KOPT-K1 (cell line): ENCODE data around the gene PYGB.

Experiments used
- H3K27ac ChIP-seq: fragments of 200-600 bp; sonication (generic); 2 replicates; pipeline ENCODE4 v1.5.1; 2016; ENCODE audit warnings: antibody characterized with exemption, mild to moderate bottlenecking, low read depth, low read length; ENCODE audit not compliant: poor library complexity, severe bottlenecking
- H3K36me3 ChIP-seq: fragments of 200-600 bp; sonication (generic); 2 replicates; pipeline ENCODE4 v1.5.1; 2017; ENCODE audit warnings: antibody characterized with exemption, mild to moderate bottlenecking, low read length, moderate library complexity; ENCODE audit not compliant: insufficient read depth
- H3K9me3 ChIP-seq: fragments of 200-600 bp; sonication (generic); 2 replicates; pipeline ENCODE4 v1.5.1; 2017; ENCODE audit warnings: antibody characterized with exemption, low read length, mild to moderate bottlenecking; ENCODE audit not compliant: insufficient read depth, poor library complexity, severe bottlenecking

PYGB gene

GRCh38 chr20:25211273-25211672 is 36.6 kb upstream of the PYGB start:
- Histone ChIP-seq H3K36me3 (peaks cover 76% of the 10 kb centered on the region), H3K9me3 (no peaks in the 10 kb centered on the region), H3K27ac (no peak overlapping the region)

GRCh38 chr20:25212242-25212641 is 35.6 kb upstream of the PYGB start:
- Histone ChIP-seq H3K36me3 (peaks cover 79% of the 10 kb centered on the region), H3K27ac (no peak overlapping the region), H3K9me3 (no peaks in the 10 kb centered on the region)

DNA sequence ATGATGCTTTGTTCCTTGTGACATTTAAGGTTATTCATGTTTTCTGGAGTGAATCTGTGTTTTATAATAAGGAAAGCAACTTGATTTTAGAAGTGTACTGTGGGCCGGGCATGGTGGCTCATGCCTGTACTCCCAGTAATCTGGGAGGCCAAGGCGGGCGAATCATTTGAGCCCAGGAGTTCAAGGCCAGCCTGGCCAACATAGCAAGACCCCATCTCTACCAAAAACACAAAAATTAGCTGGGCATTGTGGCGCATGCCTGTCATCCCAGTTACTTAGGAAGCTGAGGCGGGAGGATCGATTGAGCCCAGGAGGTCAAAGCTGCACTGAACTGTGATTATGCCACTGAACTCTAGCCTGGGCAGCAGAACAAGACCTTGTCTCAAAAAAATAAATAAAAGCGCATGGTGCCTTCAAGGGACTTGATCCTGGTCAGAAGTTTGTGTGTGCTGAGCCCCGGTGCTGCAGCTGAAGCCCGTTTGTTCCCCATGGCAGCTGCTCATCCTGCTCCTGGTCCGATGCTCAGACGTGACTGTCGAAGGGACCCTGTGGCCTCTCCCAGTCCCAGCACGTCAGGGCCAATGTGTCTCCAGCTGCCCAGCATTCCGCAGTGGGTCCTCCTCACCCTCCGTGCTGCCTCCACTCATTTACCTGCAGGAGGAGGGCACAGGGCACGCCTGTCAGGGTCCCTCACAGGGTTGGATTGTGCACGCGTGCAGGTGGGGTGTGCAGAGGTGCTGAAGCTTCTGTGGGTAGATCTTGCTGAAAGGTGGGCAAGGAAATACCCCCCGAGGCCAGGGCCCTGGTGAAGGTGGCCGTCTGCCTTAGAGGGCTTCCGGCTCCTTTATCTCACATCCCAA is 34.1 kb upstream of the PYGB start:
- H3K27ac ChIP-seq = no peak overlapping the region
- H3K36me3 ChIP-seq = peaks cover 91% of the 10 kb centered on the region
- H3K9me3 ChIP-seq = no peaks in the 10 kb centered on the region

GRCh38 chr20:25214426-25214790 is 33.5 kb upstream of the PYGB start:
- Histone ChIP-seq H3K36me3 (peaks cover 97% of the 10 kb centered on the region), H3K9me3 (no peaks in the 10 kb centered on the region), H3K27ac (no peak overlapping the region)

DNA sequence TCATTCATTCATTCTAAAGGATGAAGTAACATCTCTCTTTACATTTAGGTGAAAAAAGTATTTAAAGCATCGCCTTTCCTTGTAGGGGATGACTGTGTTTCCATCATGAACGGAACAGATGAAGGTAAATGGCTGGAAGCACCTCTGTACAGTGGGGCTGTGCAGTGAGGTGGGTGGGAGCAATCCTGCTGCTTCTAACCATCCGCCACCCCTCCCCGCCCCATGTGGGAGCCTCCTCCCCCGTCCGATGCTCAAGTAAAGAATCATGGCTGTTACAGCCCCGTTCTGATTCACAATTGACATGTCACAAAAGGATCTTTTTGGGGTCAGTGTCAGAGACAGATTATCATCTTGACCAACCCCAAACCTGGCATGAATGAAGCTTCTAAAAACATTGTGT is 33.1 kb upstream of the PYGB start:
- peaks cover 97% of the 10 kb centered on the region for H3K36me3 ChIP-seq
- no peaks in the 10 kb centered on the region for H3K9me3 ChIP-seq
- H3K27ac ChIP-seq = no peak overlapping the region

GRCh38 chr20:25215521-25215920 is 32.4 kb upstream of the PYGB start:
- Histone ChIP-seq H3K9me3 (no peaks in the 10 kb centered on the region), H3K27ac (no peak overlapping the region), H3K36me3 (peaks cover 98% of the 10 kb centered on the region)

GRCh38 chr20:25216199-25216945 is 31.5 kb upstream of the PYGB start:
- Histone ChIP-seq H3K36me3 (peaks cover 98% of the 10 kb centered on the region), H3K9me3 (no peaks in the 10 kb centered on the region), H3K27ac (no peak overlapping the region)

- no peaks in the 10 kb centered on the region for H3K9me3 ChIP-seq
- no peak overlapping the region for H3K27ac ChIP-seq
- H3K36me3 ChIP-seq = peaks cover 98% of the 10 kb centered on the region
These were observed 30.4 kb upstream of the PYGB start for GRCh38 chr20:25217161-25218108.

- peaks cover 93% of the 10 kb centered on the region for H3K36me3 ChIP-seq
- H3K9me3 ChIP-seq = no peaks in the 10 kb centered on the region
- H3K27ac ChIP-seq = no peak overlapping the region
These were observed 29.8 kb upstream of the PYGB start for GRCh38 chr20:25218109-25218486.

- Histone ChIP-seq H3K9me3 (no peaks in the 10 kb centered on the region), H3K27ac (no peak overlapping the region), H3K36me3 (peaks cover 89% of the 10 kb centered on the region)
These were observed 29.4 kb upstream of the PYGB start for GRCh38 chr20:25218492-25218891.

DNA sequence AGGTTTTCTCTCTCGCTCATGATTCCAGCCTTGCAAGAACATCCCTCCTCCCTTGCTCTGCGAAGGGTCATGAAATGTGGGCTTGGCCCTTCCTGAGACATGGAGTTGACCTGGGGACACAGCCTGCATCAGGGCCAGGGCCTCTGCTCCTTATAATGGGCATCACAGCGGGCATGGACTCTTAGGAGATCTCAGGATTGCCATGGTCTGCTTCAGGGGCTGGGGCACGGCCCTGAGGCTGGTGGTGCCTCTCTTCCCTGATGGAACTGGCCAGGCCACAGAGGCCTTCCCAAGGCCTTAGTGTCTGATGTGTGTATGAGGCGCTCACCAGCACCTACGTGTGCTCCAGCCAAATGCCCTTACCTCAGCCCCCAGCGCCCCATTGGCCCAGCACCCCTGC is 28.5 kb upstream of the PYGB start:
- Histone ChIP-seq H3K36me3 (peaks cover 84% of the 10 kb centered on the region), H3K9me3 (no peaks in the 10 kb centered on the region), H3K27ac (no peak overlapping the region)

DNA sequence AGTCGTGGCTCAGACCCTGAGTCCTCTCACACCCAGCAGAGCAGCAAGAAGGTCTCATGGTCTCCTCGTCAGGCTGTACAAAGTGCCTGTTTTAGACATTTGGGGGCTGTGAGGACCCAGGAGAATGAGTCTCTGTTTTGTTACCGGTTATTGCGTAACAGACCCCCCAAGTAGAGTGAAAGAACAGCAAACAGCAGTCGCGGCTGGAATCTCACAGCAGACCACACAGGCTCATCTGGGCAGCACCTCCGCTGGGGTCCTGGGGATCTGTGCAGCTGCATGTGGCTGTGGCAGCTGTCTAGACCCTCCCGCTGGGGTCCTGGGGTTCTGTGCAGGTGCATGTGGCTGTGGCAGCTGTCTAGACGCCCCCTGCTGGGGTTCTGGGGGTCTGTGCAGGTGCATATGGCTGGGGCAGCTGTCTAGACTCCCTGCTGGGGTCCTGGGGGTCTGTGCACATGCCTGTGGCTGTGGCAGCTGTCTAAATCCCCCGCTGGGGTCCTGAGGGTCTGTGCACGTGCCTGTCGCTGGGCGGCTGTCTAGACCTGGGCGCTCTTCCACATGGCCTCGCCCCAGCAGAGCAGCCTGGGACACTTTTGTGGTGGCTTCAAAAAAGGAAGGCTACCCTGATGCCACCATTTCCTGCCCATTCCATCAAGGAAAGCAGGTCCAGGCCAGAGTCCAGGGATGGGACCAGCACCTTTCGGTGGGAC is 27.7 kb upstream of the PYGB start:
- Histone ChIP-seq H3K9me3 (no peaks in the 10 kb centered on the region), H3K27ac (no peak overlapping the region), H3K36me3 (peaks cover 78% of the 10 kb centered on the region)

DNA sequence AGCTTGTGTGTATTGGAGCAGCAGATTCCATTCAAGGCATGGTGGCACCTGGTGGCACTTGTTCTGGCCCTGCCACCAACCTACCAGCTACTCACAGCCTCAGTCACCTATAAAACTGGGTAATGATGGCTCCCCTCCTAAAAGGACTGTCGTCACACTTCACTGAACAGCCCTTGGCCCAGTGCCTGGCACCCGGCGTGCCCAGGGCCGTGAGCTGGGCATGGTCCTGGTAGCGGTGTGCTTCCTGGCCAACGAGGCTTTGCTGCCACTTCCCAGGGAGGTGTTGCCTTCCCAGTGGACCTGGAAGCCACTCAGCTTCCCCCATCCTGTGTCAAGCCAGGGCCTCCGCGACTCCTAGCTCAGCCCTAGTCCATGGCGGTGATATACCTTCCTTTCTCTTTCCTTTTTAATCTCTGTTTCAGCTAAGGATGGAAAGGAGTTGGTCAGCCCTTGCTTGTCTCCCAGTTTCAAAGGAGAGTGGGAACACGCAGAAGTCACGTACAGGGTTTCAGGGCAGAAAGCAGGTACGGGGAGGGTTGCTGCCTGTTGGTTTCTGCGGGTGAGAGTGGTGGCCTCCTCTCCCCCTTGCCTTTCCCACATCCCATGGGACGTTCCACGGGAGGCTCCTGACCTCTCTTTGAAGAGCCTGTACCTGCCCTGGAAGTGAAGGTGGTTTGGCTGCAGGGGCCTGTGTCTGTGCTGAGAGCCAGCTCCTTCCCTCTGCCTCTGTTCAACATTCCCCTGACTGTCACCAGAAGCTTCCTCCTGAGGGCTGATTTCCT is 26.9 kb upstream of the PYGB start:
- H3K9me3 ChIP-seq = no peaks in the 10 kb centered on the region
- no peak overlapping the region for H3K27ac ChIP-seq
- H3K36me3 ChIP-seq = peaks cover 78% of the 10 kb centered on the region
